ENCODE results near the gene NUDCD2. TPM values are rescaled to one million over a fixed set of nuclear protein-coding genes. Genes with fewer than 3 reads are reported as not detected.

Gene NUDCD2
- total and polyA plus RNA-seq, 9 of the 15 experiments (the other 6 are each of a cell fraction or from before 2014, with no cell fraction given) = 14.6 to 76.9 (median 32.5) TPM

DNA sequence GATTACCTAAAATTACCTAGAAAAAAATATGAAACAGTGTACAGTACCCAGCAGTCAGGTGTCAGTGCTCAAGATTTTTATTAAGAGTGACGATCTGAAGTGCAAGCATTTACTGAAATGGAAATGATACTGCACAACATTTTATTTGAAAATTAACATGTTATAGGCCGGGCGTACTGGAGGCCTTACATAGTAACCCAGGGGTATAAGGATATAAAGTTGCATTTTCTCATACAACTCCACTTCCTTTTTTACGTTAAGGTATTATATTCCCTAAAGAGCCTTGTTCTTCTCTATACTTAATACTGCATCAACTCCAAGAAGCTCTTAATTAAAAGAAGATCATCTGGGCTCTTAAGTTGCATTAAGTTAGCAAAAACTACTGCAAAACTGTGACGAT lies 48.9 kb upstream of the NUDCD2 start:
- H3K9me3 ChIP-seq (replicated peaks; ENCODE audit: control insufficient read depth, insufficient read depth, low read depth, low read length) = no peaks in the 10 kb centered on the region
- H4K20me1 ChIP-seq (replicated peaks; ENCODE audit: control insufficient read depth, insufficient read depth, low read length) = 0 out of 2 replicates have a peak, but pooled peaks cover 3% of the 10 kb centered on the region
- ATAC-seq = no peak
- no peak overlapping the region for H3K4me3 ChIP-seq
- no peak for DNase-seq (ENCODE audit: extremely low read depth in 1 of 4, low spot score in 3 of 4)
- peak overlapping the region; percentile 42 for H3K4me2 ChIP-seq (ENCODE audit: insufficient read depth, low read length)
- no peaks in the 10 kb centered on the region for H3K9me1 ChIP-seq (ENCODE audit: control insufficient read depth, insufficient read depth, low read length)
- intact Hi-C loops (cut with micrococcal nuclease) (loop anchor here (5.0 kb wide), 1 partner anchor 849 kb away; no protein-coding TSS in a partner anchor), in situ Hi-C loops (cut with MboI) (loop anchor here (25.0 kb wide), 1 partner anchor 854 kb away; no protein-coding TSS in a partner anchor)
- peaks cover 25% of the 10 kb centered on the region for H3K36me3 ChIP-seq (ENCODE audit: control insufficient read depth, insufficient read depth, low read length)
- H3K79me2 ChIP-seq (ENCODE audit: control insufficient read depth, insufficient read depth, low read length) = peaks cover 82% of the 10 kb centered on the region
- WGBS (ENCODE audit: insufficient coverage, low coverage, missing lambda C conversion rate) = 59% methylated on average over 5 of the region's 5 CpGs
- no TSS peak for BruUV-seq (replicated peaks)
- FAIRE-seq = no peak
- POLR2A ChIA-PET = interaction anchor here (1.5 kb wide), 1 partner anchor 49 kb away, joined by 4 read pairs; the partner anchor contains the start of genes HMMR and NUDCD2
- peaks cover 0 to 7% of the 10 kb centered on the region in 2 experiments; a peak in 2 of 5 replicates for H3K4me1 ChIP-seq (replicated peaks in 1 of 2; ENCODE audit: control insufficient read depth in 2 of 2, insufficient read depth in 2 of 2, low read length in 2 of 2)
- no peak overlapping the region for H3K27ac ChIP-seq (ENCODE audit: extremely low read depth, low read depth, low read length)
- no peak overlapping the region for H2AFZ ChIP-seq (ENCODE audit: low read depth, low read length)
- no peaks in the 10 kb centered on the region for H3K27me3 ChIP-seq (ENCODE audit: control insufficient read depth in 2 of 2, insufficient read depth in 2 of 2, low read length in 2 of 2)
- CTCF ChIA-PET (ENCODE audit: low intra/inter-chr PET ratio) = no interaction called here
- H3K9ac ChIP-seq (ENCODE audit: insufficient read depth in 1 of 2, low read depth in 2 of 2, low read length in 2 of 2) = peak overlapping the region in 1 of 2 experiments; percentile 56; a peak in 1 of 4 replicates
- TF ChIP-seq ILK (tag; IDR thresholded peaks at IDR 0.05; ENCODE audit: borderline replicate concordance, low read depth) = no peak
- no peak for TF ChIP-seq RBM22 (IDR thresholded peaks at IDR 0.05; ENCODE audit: low read depth, low read length, poor library complexity, severe bottlenecking)
- no peak for TF ChIP-seq ZNF146 (CRISPR knock-in tag; IDR thresholded peaks at IDR 0.05; ENCODE audit: unreplicated experiment)
- no peak for TF ChIP-seq HIVEP1 (CRISPR knock-in tag; IDR thresholded peaks at IDR 0.05)
- no peak for TF ChIP-seq HNRNPUL1 (IDR thresholded peaks at IDR 0.05; ENCODE audit: low read length)
- TF ChIP-seq TBP (optimal IDR thresholded peaks at IDR 0.05; ENCODE audit: low read depth, low read length) = no peak
- TF ChIP-seq MAZ (CRISPR knock-in tag; conservative IDR thresholded peaks at IDR 0.05 in 1 of 2, IDR thresholded peaks at IDR 0.05 in 1 of 2) = no peak
- TF ChIP-seq, protein P1, sequence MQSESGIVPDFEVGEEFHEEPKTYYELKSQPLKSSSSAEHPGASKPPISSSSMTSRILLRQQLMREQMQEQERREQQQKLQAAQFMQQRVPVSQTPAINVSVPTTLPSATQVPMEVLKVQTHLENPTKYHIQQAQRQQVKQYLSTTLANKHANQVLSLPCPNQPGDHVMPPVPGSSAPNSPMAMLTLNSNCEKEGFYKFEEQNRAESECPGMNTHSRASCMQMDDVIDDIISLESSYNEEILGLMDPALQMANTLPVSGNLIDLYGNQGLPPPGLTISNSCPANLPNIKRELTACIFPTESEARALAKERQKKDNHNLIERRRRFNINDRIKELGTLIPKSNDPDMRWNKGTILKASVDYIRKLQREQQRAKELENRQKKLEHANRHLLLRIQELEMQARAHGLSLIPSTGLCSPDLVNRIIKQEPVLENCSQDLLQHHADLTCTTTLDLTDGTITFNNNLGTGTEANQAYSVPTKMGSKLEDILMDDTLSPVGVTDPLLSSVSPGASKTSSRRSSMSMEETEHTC (IDR thresholded peaks at IDR 0.05) = no peak
- TF ChIP-seq ARNT (IDR thresholded peaks at IDR 0.05) = no peak
- TF ChIP-seq, protein P2, sequence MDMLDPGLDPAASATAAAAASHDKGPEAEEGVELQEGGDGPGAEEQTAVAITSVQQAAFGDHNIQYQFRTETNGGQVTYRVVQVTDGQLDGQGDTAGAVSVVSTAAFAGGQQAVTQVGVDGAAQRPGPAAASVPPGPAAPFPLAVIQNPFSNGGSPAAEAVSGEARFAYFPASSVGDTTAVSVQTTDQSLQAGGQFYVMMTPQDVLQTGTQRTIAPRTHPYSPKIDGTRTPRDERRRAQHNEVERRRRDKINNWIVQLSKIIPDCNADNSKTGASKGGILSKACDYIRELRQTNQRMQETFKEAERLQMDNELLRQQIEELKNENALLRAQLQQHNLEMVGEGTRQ (CRISPR knock-in tag; IDR thresholded peaks at IDR 0.05) = no peak
- TF ChIP-seq ADNP (tag; IDR thresholded peaks at IDR 0.05) = no peak
- TF ChIP-seq DDX20 (tag; IDR thresholded peaks at IDR 0.05; ENCODE audit: low read depth) = no peak
- TF ChIP-seq MAFG (tag; conservative IDR thresholded peaks at IDR 0.05) = no peak
- TF ChIP-seq, protein P3, sequence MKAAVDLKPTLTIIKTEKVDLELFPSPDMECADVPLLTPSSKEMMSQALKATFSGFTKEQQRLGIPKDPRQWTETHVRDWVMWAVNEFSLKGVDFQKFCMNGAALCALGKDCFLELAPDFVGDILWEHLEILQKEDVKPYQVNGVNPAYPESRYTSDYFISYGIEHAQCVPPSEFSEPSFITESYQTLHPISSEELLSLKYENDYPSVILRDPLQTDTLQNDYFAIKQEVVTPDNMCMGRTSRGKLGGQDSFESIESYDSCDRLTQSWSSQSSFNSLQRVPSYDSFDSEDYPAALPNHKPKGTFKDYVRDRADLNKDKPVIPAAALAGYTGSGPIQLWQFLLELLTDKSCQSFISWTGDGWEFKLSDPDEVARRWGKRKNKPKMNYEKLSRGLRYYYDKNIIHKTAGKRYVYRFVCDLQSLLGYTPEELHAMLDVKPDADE (conservative IDR thresholded peaks at IDR 0.05; ENCODE audit: control insufficient read depth, low read depth, low read length) = no peak
- no peak for TF ChIP-seq RFX5 (IDR thresholded peaks at IDR 0.05; ENCODE audit: low read depth, low read length)
- no peak for TF ChIP-seq HDAC1 (IDR thresholded peaks at IDR 0.05)
- no peak for TF ChIP-seq ZNF324 (CRISPR knock-in tag; IDR thresholded peaks at IDR 0.05)
- no peak for TF ChIP-seq ZNF717 (CRISPR knock-in tag; IDR thresholded peaks at IDR 0.05)
- TF ChIP-seq ZNF561 (CRISPR knock-in tag; conservative IDR thresholded peaks at IDR 0.05) = no peak
- TF ChIP-seq KLF10 (CRISPR knock-in tag; IDR thresholded peaks at IDR 0.05) = no peak

All from K562 (cell line).